Gastrocnemius medialis (tissue), 4 donors: Measurements from ENCODE around the gene DHDH.

Source experiments
- POLR2A ChIP-seq, 2 donors: fragments of 450-650 bp; IDR thresholded peaks; one replicate each; pipeline ENCODE4 v1.6.1; 2017; ENCODE audit warnings: antibody characterized with exemption in 2 of 2, mild to moderate bottlenecking in 2 of 2, moderate library complexity in 2 of 2
- TF ChIP-seq, protein P1 (sequence below), 5 experiments: fragments of 450-650 bp in 3 of 5; fragments of 200-600 bp in 2 of 5; sonication (generic) in 2 of 5; IDR thresholded peaks in 4 of 5; conservative IDR thresholded peaks in 1 of 5; 1 replicate in 4 of 5; 2 replicates in 1 of 5; pipeline ENCODE4 v1.5.1; 2016 to 2019; ENCODE audit warnings: antibody characterized with exemption in 5 of 5, mild to moderate bottlenecking in 3 of 5, moderate library complexity in 3 of 5

DNA sequence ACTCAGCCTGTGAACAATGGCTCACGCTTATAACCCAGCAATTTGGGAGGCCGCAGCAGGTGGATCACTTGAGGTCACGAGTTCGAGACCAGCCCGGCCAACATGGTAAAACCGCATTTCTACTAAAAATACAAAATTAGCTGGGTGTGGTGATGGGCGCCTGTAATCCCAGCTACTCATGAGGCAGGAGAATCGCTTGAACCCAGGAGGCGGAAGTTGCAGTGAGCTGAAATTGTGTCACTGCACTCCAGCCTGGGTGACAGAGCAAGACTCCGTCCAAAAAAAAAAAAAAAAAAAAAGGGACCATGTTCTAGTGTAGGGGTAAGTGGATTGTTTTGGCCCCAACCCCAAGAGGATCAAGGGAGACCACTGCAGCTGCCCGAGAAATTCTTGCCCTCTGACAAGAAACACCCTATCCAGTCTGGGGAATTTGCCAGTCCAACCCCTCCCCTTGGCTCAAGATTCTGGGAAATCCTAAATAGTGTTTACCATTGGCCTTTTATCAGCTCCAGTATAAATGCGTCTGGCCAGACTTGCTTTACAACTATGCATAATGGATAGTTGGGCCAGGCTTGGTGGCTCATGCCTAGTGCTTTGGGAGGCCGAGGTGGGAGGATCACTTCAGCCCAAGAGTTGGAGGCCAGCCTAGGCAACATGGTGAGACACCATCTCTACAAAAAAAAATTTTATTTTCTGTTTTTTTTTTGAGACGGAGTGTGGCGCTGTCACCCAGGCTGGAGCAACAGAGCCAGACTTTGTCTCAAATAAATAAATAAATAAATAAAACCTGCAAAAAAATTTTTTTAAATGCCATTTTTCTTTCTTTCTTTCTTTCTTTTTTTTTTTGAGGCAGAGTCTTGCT, 5.1 kb upstream of the DHDH start:
- no peak for TF ChIP-seq POLR2A (IDR thresholded peaks at IDR 0.05)
- TF ChIP-seq, protein P1, sequence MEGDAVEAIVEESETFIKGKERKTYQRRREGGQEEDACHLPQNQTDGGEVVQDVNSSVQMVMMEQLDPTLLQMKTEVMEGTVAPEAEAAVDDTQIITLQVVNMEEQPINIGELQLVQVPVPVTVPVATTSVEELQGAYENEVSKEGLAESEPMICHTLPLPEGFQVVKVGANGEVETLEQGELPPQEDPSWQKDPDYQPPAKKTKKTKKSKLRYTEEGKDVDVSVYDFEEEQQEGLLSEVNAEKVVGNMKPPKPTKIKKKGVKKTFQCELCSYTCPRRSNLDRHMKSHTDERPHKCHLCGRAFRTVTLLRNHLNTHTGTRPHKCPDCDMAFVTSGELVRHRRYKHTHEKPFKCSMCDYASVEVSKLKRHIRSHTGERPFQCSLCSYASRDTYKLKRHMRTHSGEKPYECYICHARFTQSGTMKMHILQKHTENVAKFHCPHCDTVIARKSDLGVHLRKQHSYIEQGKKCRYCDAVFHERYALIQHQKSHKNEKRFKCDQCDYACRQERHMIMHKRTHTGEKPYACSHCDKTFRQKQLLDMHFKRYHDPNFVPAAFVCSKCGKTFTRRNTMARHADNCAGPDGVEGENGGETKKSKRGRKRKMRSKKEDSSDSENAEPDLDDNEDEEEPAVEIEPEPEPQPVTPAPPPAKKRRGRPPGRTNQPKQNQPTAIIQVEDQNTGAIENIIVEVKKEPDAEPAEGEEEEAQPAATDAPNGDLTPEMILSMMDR (IDR thresholded peaks at IDR 0.05 in 4 of 5, conservative IDR thresholded peaks at IDR 0.05 in 1 of 5), result no peak
